SK-N-SH treated with all-trans-retinoic acid at 6 μM for 48 hours (cell line): ENCODE data around the gene AKT2.

ENCODE experiments used
- ATAC-seq: fragments of 200-7000 bp; cut with Tn5 transposase; 3 replicates; pipeline ENCODE4 v1.9.1; 2020; ENCODE audit warnings: mild to moderate bottlenecking, moderate library complexity
- ARNTL ChIP-seq: fragments of 450-650 bp; formaldehyde crosslinking; IDR thresholded peaks from 2 replicates; pipeline ENCODE4 v1.5.0; 2020; ENCODE audit warnings: low read depth, mild to moderate bottlenecking, moderate library complexity, borderline replicate concordance
- CSDC2 ChIP-seq: fragments of 250-450 bp; sonication (Bioruptor Pico); IDR thresholded peaks from 2 replicates; pipeline ENCODE4 v1.5.0; 2020; ENCODE audit warnings: mild to moderate bottlenecking, moderate library complexity
- GLIS3 ChIP-seq: fragments of 250-450 bp; sonication (Bioruptor Pico); IDR thresholded peaks from 2 replicates; pipeline ENCODE4 v1.5.0; 2020; ENCODE audit warnings: mild to moderate bottlenecking, moderate library complexity
- ISL1 ChIP-seq: fragments of 250-450 bp; sonication (Bioruptor Pico); IDR thresholded peaks from 2 replicates; pipeline ENCODE4 v2.1.2; 2022; ENCODE audit warnings: mild to moderate bottlenecking, moderate library complexity
- PPARA ChIP-seq: fragments of 250-450 bp; sonication (Bioruptor Pico); IDR thresholded peaks from 2 replicates; pipeline ENCODE4 v1.5.0; 2020; ENCODE audit warnings: mild to moderate bottlenecking, borderline replicate concordance
- RARB ChIP-seq: fragments of 250-450 bp; sonication (Bioruptor Pico); IDR thresholded peaks from 2 replicates; pipeline ENCODE4 v1.8.0; 2021; ENCODE audit warnings: mild to moderate bottlenecking, moderate library complexity
- SNAI2 ChIP-seq: fragments of 250-450 bp; sonication (Bioruptor Pico); IDR thresholded peaks from 2 replicates; pipeline ENCODE4 v1.5.0; 2020; ENCODE audit warnings: mild to moderate bottlenecking, moderate library complexity
- TCF4 ChIP-seq: fragments of 250-450 bp; sonication (Bioruptor Pico); IDR thresholded peaks from 2 replicates; pipeline ENCODE4 v1.8.0; 2021; ENCODE audit warnings: mild to moderate bottlenecking, moderate library complexity, borderline replicate concordance
- TOX ChIP-seq: fragments of 250-450 bp; sonication (Bioruptor Pico); IDR thresholded peaks from 2 replicates; pipeline ENCODE4 v1.8.0; 2021; ENCODE audit warnings: mild to moderate bottlenecking, moderate library complexity, borderline replicate concordance
- ZC3H10 ChIP-seq: fragments of 250-450 bp; sonication (Bioruptor Pico); IDR thresholded peaks from 2 replicates; pipeline ENCODE4 v1.5.1; 2021; ENCODE audit warnings: mild to moderate bottlenecking, moderate library complexity
- ZFP3 ChIP-seq: fragments of 250-450 bp; sonication (Bioruptor Pico); IDR thresholded peaks from 2 replicates; pipeline ENCODE4 v1.5.0; 2020; ENCODE audit warnings: mild to moderate bottlenecking, moderate library complexity
- ZNF565 ChIP-seq: fragments of 450-650 bp; formaldehyde crosslinking; conservative IDR thresholded peaks from 2 replicates; pipeline ENCODE4 v1.5.0; 2020; ENCODE audit warnings: low read depth, mild to moderate bottlenecking, moderate library complexity
- ZNF70 ChIP-seq: fragments of 450-650 bp; formaldehyde crosslinking; IDR thresholded peaks from 2 replicates; pipeline ENCODE4 v1.5.0; 2020; ENCODE audit warnings: mild to moderate bottlenecking, moderate library complexity
- TF ChIP-seq, protein P1 (sequence below): fragments of 250-450 bp; sonication (Bioruptor Pico); IDR thresholded peaks from 2 replicates; pipeline ENCODE4 v1.8.0; 2021; ENCODE audit warnings: low read depth, mild to moderate bottlenecking, moderate library complexity, borderline replicate concordance
- TF ChIP-seq, protein P2 (sequence below): fragments of 250-450 bp; sonication (Bioruptor Pico); IDR thresholded peaks from 2 replicates; pipeline ENCODE4 v1.5.1; 2021; ENCODE audit warnings: mild to moderate bottlenecking, moderate library complexity
- TF ChIP-seq, protein P3 (sequence below): fragments of 250-450 bp; sonication (Bioruptor Pico); IDR thresholded peaks from 2 replicates; pipeline ENCODE4 v1.5.1; 2020; ENCODE audit warnings: low read depth, mild to moderate bottlenecking, moderate library complexity
- TF ChIP-seq, protein P4 (sequence below): fragments of 250-450 bp; sonication (Bioruptor Pico); IDR thresholded peaks from 2 replicates; pipeline ENCODE4 v1.5.0; 2020; ENCODE audit warnings: mild to moderate bottlenecking, moderate library complexity

The AKT2 gene

DNA sequence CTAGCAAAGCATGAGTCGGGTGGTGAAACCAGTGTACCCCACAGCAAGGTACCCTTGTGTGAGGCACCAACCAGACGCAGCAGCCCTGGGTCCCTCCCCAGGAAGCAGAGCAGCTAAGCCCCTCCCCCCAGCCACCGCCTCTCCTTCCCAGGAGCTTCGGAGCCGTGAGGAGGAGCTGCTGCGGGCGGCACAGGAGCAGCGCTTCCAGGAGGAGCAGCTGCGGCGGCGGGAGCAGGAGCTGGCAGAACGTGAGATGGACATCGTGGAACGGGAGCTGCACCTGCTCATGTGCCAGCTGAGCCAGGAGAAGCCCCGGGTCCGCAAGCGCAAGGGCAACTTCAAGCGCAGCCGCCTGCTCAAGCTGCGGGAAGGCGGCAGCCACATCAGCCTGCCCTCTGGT, 79.4 kb downstream of the AKT2 start:
- no peak for ATAC-seq
- TF ChIP-seq ZFP3 (CRISPR knock-in tag) (no peak), ZC3H10 (CRISPR knock-in tag) (no peak), ZNF565 (CRISPR knock-in tag) (no peak), ISL1 (CRISPR knock-in tag) (no peak), ARNTL (CRISPR knock-in tag) (no peak), SNAI2 (CRISPR knock-in tag) (no peak), CSDC2 (CRISPR knock-in tag) (no peak), ZNF70 (CRISPR knock-in tag) (no peak)
- TF ChIP-seq, protein P1, sequence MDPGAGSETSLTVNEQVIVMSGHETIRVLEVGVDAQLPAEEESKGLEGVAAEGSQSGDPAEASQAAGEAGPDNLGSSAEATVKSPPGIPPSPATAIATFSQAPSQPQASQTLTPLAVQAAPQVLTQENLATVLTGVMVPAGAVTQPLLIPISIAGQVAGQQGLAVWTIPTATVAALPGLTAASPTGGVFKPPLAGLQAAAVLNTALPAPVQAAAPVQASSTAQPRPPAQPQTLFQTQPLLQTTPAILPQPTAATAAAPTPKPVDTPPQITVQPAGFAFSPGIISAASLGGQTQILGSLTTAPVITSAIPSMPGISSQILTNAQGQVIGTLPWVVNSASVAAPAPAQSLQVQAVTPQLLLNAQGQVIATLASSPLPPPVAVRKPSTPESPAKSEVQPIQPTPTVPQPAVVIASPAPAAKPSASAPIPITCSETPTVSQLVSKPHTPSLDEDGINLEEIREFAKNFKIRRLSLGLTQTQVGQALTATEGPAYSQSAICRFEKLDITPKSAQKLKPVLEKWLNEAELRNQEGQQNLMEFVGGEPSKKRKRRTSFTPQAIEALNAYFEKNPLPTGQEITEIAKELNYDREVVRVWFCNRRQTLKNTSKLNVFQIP = no peak
- TF ChIP-seq, protein P2, sequence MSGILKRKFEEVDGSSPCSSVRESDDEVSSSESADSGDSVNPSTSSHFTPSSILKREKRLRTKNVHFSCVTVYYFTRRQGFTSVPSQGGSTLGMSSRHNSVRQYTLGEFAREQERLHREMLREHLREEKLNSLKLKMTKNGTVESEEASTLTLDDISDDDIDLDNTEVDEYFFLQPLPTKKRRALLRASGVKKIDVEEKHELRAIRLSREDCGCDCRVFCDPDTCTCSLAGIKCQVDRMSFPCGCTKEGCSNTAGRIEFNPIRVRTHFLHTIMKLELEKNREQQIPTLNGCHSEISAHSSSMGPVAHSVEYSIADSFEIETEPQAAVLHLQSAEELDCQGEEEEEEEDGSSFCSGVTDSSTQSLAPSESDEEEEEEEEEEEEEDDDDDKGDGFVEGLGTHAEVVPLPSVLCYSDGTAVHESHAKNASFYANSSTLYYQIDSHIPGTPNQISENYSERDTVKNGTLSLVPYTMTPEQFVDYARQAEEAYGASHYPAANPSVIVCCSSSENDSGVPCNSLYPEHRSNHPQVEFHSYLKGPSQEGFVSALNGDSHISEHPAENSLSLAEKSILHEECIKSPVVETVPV (CRISPR knock-in tag) = no peak

DNA sequence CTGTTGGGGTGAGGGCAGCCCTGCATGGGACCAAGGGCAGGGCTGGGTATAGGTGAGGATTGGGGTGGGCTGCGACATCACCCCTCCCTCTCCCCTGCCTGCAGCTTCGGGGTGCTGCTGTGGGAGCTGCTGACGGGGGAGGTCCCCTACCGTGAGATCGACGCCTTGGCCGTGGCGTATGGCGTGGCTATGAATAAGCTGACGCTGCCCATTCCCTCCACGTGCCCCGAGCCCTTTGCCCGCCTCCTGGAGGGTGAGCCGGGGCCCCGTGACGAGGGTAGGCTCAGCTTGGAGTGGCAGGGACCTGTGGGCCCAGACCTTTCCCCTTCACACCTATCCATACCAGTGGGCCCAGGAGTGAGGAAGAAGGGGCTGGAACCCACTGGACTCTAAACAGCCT, 80.8 kb downstream of the AKT2 start:
- no peak for ATAC-seq
- no peak for TF ChIP-seq ZNF70 (CRISPR knock-in tag)
- TF ChIP-seq, protein P3, sequence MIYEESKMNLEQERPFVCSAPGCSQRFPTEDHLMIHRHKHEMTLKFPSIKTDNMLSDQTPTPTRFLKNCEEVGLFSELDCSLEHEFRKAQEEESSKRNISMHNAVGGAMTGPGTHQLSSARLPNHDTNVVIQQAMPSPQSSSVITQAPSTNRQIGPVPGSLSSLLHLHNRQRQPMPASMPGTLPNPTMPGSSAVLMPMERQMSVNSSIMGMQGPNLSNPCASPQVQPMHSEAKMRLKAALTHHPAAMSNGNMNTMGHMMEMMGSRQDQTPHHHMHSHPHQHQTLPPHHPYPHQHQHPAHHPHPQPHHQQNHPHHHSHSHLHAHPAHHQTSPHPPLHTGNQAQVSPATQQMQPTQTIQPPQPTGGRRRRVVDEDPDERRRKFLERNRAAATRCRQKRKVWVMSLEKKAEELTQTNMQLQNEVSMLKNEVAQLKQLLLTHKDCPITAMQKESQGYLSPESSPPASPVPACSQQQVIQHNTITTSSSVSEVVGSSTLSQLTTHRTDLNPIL = no peak
- TF ChIP-seq PPARA (CRISPR knock-in tag) = no peak
- no peak for TF ChIP-seq RARB (CRISPR knock-in tag)
- no peak for TF ChIP-seq ZC3H10 (CRISPR knock-in tag)
- no peak for TF ChIP-seq GLIS3 (CRISPR knock-in tag)
- TF ChIP-seq TOX = no peak
- TF ChIP-seq, protein P2 (CRISPR knock-in tag) = no peak
- TF ChIP-seq, protein P4, sequence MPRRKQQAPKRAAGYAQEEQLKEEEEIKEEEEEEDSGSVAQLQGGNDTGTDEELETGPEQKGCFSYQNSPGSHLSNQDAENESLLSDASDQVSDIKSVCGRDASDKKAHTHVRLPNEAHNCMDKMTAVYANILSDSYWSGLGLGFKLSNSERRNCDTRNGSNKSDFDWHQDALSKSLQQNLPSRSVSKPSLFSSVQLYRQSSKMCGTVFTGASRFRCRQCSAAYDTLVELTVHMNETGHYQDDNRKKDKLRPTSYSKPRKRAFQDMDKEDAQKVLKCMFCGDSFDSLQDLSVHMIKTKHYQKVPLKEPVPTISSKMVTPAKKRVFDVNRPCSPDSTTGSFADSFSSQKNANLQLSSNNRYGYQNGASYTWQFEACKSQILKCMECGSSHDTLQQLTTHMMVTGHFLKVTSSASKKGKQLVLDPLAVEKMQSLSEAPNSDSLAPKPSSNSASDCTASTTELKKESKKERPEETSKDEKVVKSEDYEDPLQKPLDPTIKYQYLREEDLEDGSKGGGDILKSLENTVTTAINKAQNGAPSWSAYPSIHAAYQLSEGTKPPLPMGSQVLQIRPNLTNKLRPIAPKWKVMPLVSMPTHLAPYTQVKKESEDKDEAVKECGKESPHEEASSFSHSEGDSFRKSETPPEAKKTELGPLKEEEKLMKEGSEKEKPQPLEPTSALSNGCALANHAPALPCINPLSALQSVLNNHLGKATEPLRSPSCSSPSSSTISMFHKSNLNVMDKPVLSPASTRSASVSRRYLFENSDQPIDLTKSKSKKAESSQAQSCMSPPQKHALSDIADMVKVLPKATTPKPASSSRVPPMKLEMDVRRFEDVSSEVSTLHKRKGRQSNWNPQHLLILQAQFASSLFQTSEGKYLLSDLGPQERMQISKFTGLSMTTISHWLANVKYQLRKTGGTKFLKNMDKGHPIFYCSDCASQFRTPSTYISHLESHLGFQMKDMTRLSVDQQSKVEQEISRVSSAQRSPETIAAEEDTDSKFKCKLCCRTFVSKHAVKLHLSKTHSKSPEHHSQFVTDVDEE (CRISPR knock-in tag) = no peak
- no peak for TF ChIP-seq TCF4 (CRISPR knock-in tag)
- TF ChIP-seq, all 23 proteins: peak for 0

DNA sequence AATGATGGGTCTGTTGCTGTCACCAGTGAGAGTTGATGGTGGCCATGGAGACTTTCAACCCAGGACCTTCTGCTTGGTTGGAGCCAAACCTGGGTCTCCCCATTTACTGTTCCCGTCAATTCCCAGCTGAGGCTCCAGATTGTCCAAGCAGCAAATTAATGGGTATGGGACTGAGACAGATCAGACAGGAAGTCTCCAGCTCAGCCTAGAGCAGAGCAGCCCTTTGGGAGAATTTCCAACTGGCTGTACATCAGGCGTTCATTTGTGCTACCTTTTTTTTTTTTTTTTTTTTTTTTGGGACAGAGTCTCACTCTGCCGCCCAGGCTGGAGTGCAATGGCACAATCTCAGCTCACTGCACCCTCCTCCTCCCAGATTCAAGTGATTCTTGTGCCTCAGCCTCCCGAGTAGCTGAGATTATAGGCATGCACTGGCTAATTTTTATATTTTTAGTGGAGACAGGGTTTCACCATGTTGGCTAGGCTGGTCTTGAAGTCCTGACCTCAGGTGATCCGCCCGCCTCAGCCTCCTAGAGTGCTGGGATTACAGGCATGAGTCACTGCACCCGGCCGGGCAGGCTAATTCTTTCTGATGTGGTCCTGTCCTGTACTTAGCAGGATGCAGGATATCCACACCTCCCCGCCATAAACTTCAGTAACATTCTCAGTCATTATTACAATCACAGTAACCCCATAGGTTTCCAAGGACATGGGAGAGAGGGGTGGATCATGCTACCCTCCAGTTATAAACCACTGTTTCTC, 84.6 kb downstream of the AKT2 start:
- peak; percentile 38; the same call in 2 of the 3 replicates for ATAC-seq
- no peak for TF ChIP-seq RARB (CRISPR knock-in tag)
- TF ChIP-seq, protein P1 = no peak
- no peak for TF ChIP-seq ZFP3 (CRISPR knock-in tag)
- TF ChIP-seq, all 23 proteins: peak for 0
